GM12872 (cell line): ENCODE data around the gene EML5.

Experiments
- TF ChIP-seq, protein P1 (sequence below): IDR thresholded peaks from 3 replicates; pipeline ENCODE4 v1.5.1; 2011; ENCODE audit warnings: low read depth, mild to moderate bottlenecking, low read length, moderate library complexity; ENCODE audit not compliant: insufficient read depth

The EML5 gene

DNA sequence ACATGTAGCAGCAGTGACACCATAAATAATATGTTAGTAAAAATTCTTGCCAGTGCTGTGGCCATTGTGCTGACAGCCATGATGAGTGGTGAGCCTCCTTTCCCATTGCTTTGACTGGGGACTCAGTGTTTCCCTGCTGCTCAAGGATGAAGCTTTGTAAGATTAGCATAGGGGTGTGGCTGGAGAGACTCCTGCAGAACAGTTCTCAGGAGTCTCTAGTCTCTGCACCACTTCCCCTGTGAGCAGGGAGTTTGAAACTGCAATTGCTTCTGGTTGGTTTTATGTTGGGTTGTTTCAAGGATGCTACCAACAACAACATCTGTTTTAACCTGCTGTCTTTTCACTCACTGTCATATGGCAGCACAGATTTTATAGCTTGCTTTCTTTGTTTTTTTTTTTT is 188.5 kb downstream of the EML5 start:
- TF ChIP-seq, protein P1, sequence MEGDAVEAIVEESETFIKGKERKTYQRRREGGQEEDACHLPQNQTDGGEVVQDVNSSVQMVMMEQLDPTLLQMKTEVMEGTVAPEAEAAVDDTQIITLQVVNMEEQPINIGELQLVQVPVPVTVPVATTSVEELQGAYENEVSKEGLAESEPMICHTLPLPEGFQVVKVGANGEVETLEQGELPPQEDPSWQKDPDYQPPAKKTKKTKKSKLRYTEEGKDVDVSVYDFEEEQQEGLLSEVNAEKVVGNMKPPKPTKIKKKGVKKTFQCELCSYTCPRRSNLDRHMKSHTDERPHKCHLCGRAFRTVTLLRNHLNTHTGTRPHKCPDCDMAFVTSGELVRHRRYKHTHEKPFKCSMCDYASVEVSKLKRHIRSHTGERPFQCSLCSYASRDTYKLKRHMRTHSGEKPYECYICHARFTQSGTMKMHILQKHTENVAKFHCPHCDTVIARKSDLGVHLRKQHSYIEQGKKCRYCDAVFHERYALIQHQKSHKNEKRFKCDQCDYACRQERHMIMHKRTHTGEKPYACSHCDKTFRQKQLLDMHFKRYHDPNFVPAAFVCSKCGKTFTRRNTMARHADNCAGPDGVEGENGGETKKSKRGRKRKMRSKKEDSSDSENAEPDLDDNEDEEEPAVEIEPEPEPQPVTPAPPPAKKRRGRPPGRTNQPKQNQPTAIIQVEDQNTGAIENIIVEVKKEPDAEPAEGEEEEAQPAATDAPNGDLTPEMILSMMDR = no peak

DNA sequence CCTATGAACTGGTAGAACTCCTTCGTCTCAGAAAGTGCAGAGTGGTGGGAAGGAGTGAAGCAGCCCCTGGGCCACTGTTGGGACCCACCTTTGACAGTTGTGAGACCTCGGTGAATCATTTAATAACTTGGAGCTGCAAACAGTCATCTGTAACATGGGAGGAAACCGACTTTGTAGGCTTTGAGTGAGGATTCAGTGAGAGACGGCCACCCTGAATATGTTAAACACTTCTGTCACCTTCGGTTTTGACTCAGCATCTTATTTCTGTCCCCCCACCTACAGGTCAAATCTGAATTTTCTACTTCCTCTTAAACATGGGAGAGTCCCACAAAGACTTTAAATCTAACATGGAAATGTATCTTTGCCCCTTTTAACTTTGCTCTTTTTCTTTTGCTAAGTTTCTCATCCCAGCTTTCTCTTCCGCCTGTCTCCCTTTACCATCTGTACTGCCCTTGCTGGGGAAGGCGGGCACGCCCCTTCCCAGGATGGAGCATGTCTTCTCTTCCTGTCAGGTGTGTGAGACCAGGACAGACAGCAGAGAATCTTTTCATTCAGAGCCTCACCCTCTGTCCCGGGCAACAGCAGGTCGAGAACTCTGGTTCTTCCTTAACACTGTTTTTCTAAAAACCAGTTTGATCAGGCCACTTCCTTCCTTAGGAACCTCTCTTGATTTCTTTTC is 192.9 kb downstream of the EML5 start:
- TF ChIP-seq, protein P1 = no peak

DNA sequence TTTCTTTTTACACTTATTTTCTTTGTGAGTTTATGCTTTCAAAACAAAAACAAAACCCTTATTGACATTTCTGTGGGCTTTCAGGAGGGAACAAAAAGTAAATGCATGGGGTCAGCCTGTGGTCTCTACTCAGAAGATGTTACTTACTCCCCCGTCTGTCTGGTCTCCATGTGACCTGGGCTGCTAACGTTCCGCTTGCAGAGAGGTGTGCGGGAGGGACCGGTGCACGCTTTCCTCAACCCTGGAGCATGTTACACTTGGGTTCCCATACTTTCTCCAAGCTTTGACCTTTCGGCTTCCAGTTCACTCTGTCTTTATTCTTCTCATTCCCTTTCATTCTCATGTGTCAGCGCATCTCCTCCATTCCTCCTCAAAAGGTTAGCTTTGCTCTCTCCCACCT is 193.4 kb downstream of the EML5 start:
- TF ChIP-seq, protein P1 = no peak

DNA sequence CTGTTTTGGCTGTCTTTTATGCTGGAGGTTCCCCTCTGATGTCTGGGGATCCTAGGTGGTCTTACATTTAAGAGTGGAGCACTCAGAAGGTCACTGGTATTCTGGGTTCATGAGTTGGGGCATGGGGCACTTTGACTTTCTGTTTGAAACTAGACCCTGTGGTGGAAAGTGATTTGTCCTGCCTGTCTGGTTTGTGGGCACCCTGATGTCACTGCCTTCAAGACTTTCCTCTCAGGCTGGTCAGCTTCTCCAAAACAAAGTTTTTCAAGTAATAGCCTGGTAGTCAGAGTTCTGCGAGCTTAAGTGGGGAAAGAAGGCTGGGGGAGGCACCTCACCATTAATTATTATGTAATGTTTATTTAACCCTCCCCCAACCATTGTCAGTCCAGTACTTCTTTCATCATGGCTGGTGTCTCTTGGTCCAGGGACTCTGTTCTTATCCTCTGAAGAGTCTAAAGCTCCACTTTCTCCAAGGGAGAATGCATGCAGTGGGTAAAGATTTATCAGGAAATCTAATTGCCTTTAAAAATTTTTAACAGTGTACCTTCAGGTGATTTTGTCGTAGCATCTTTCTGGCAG is 194.6 kb downstream of the EML5 start:
- TF ChIP-seq, protein P1 = no peak

DNA sequence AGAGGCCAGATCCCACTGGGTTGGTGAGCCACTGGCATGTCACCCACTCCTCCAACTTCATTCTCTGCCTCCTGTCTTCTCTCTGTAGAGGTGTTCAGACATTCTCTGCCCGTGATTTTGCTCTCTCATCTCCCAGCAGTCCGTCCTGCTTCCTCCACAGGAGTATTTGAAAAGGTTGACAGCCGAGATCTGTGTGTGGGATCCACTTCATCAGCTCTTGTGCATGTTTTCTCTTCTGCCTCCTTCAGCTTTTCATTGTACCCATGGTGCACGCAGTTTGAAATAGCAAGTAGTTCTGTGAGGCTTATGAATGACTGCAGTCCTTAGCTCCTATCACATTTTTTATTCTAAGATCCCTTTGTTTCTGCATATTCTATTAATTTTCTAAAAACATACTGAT is 195.2 kb downstream of the EML5 start:
- TF ChIP-seq, protein P1 = no peak

DNA sequence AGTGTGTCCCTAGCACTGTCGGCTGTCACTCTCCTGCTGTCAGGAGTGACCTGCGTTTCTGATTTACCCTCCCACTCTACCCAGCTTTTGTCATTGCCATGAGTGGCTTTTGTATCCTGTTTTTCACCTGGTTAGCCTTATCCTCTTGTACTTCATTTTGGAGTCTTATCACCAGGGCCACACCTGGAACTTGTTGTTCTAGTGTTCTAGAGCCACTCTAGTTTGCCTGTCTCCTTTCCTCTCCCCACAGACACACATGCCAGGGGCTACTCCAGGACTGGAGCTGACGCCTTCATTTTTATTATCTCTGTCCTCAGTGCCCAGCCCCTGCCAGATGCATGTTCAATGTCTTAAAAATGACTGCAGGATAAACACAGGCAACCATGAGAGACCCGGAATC is 195.7 kb downstream of the EML5 start:
- TF ChIP-seq, protein P1 = no peak

DNA sequence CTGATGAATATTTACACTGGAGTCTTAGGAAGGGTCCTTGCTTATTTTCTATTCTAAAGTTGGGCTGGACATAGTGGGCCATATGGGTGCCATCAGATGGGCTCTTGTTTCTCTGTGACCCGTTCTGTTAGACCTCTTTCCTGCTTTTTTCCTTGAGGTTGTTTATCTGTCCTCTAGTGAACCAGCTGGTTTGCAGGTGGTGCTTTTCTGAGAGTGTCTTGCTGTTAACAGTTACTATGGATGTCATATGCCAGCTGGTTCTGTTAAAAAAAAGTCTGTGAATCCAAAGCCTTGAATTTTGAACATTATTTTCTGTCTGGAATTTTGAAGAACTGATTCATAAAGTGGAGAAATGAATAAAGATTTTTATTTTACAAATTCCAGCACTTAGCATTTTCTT is 200.7 kb downstream of the EML5 start:
- TF ChIP-seq, protein P1 = no peak
